K562 (cell line): ENCODE results near the gene HARS1. TPM values are rescaled to one million over a fixed set of nuclear protein-coding genes. Genes with fewer than 3 reads are reported as not detected.

Experiments
- ATAC-seq: fragments of 200-7000 bp; cut with Tn5 transposase; 3 replicates; pipeline ENCODE4 v1.9.1; 2020; ENCODE audit warnings: moderate library complexity
- BruUV-seq: library from RNA; stranded (reverse); fragments of 400-500 nt; replicated peaks from 2 replicates; lab custom pipeline; 2021; lab: Mats Ljungman, UMichigan
- CTCF ChIA-PET: fragments of 300-600 bp; formaldehyde crosslinking; extraction: SDS; loops from one replicate; lab custom pipeline; 2021; ENCODE audit warnings: low intra/inter-chr PET ratio; lab: Yijun Ruan, JAX
- POLR2A ChIA-PET: fragments of 300-600, 350-650 bp; sonication (Branson Sonifier 250); formaldehyde crosslinking; extraction: SDS; loops from one replicate; lab custom pipeline; 2021; ENCODE audit warnings: antibody characterized with exemption, inconsistent platforms; lab: Yijun Ruan, JAX
- DNase-seq, 4 experiments: peaks; one replicate each; pipeline versions ENCODE4 v3.0.0 to v3.0.0-alpha.2; 2011 to 2018; ENCODE audit warnings: low spot score in 3 of 4, mixed read lengths in 3 of 4; ENCODE audit errors: extremely low read depth in 1 of 4
- FAIRE-seq: peaks from 2 replicates; lab custom pipeline; 2011; peaks lifted over from hg19 to GRCh38; lab: Jason Lieb, UNC
- H2AFZ ChIP-seq: 2 replicates; pipeline ENCODE4 v1.6.0; 2011; ENCODE audit warnings: low read depth, low read length, control low read depth, inconsistent platforms
- H3K27ac ChIP-seq: fragments of 200-600 bp; 3 replicates; pipeline ENCODE4 v1.8.0; 2011; ENCODE audit warnings: low read depth, mild to moderate bottlenecking, control low read depth, inconsistent platforms, low read length, moderate library complexity, mixed read lengths; ENCODE audit errors: extremely low read depth
- H3K27me3 ChIP-seq, 2 experiments: fragments of 300-600 bp in 1 of 2; 2 replicates in 1 of 2; 3 replicates in 1 of 2; pipeline versions ENCODE4 v1.6.0 to v1.8.0; 2011; ENCODE audit warnings: inconsistent platforms in 2 of 2, low read length in 2 of 2, mild to moderate bottlenecking in 1 of 2, mixed read lengths in 1 of 2, moderate library complexity in 1 of 2; ENCODE audit not compliant: control insufficient read depth in 2 of 2, insufficient read depth in 2 of 2
- H3K36me3 ChIP-seq: fragments of 300-600 bp; 3 replicates; pipeline ENCODE4 v1.8.0; 2011; ENCODE audit warnings: mild to moderate bottlenecking, low read length, inconsistent platforms; ENCODE audit not compliant: control insufficient read depth, insufficient read depth
- H3K4me1 ChIP-seq, 2 experiments: fragments of 200-600 bp in 1 of 2; replicated peaks in 1 of 2; 2 replicates in 1 of 2; 3 replicates in 1 of 2; pipeline versions ENCODE4 v1.5.1 to v1.8.0; 2011; ENCODE audit warnings: inconsistent platforms in 2 of 2, low read length in 2 of 2, mild to moderate bottlenecking in 1 of 2, mixed read lengths in 1 of 2, moderate library complexity in 1 of 2; ENCODE audit not compliant: control insufficient read depth in 2 of 2, insufficient read depth in 2 of 2
- H3K4me2 ChIP-seq: 2 replicates; pipeline ENCODE4 v1.6.1; 2011; ENCODE audit warnings: low read length, control low read depth, inconsistent platforms, mixed read lengths; ENCODE audit not compliant: insufficient read depth
- H3K4me3 ChIP-seq: fragments of 200-600 bp; sonication (generic), shearing (Covaris generic); 2 replicates; pipeline ENCODE4 v1.5.1; 2016; ENCODE audit warnings: control low read depth, inconsistent platforms
- H3K79me2 ChIP-seq: fragments of 200-600 bp; 3 replicates; pipeline ENCODE4 v1.8.0; 2011; ENCODE audit warnings: low read length, inconsistent platforms; ENCODE audit not compliant: control insufficient read depth, insufficient read depth
- H3K9ac ChIP-seq, 2 experiments: 2 replicates each; pipeline versions ENCODE4 v1.6.0 to v1.6.1; 2011; ENCODE audit warnings: low read depth in 2 of 2, low read length in 2 of 2, control low read depth in 1 of 2, inconsistent platforms in 1 of 2, mild to moderate bottlenecking in 1 of 2, mixed read lengths in 1 of 2; ENCODE audit not compliant: insufficient read depth in 1 of 2
- H3K9me1 ChIP-seq: one replicate; pipeline ENCODE4 v1.6.0; 2011; ENCODE audit warnings: inconsistent platforms, mild to moderate bottlenecking, low read length, moderate library complexity; ENCODE audit not compliant: control insufficient read depth, insufficient read depth
- H3K9me3 ChIP-seq: replicated peaks from 2 replicates; pipeline ENCODE4 v1.5.1; 2011; ENCODE audit warnings: low read depth, low read length, inconsistent platforms; ENCODE audit not compliant: control insufficient read depth, insufficient read depth
- H4K20me1 ChIP-seq: replicated peaks from 2 replicates; pipeline ENCODE4 v1.6.1; 2011; ENCODE audit warnings: low read length, inconsistent platforms, mixed read lengths; ENCODE audit not compliant: control insufficient read depth, insufficient read depth
- C11orf30 ChIP-seq: fragments of 450-650 bp; IDR thresholded peaks from 2 replicates; pipeline ENCODE4 v1.6.1; 2016; ENCODE audit warnings: low read depth, mild to moderate bottlenecking
- REST ChIP-seq, 2 experiments: fragments of 450-650 bp; formaldehyde crosslinking in 1 of 2; IDR thresholded peaks; 2 replicates each; pipeline versions ENCODE4 v1.4.0 to v1.6.1; 2014 to 2020; ENCODE audit warnings: mild to moderate bottlenecking in 2 of 2, borderline replicate concordance in 1 of 2, low read depth in 1 of 2
- SMC3 ChIP-seq: conservative IDR thresholded peaks from 2 replicates; pipeline ENCODE4 v1.6.1; 2011; ENCODE audit warnings: low read depth, low read length, improper control_type of control experiment; ENCODE audit not compliant: insufficient read depth
- ZNF280B ChIP-seq: fragments of 250-450 bp; sonication (Bioruptor Pico); IDR thresholded peaks from 2 replicates; pipeline ENCODE4 v1.5.1; 2021; ENCODE audit warnings: mild to moderate bottlenecking
- ZNF316 ChIP-seq: fragments of 450-650 bp; IDR thresholded peaks from 2 replicates; pipeline ENCODE4 v1.6.1; 2016
- WGBS: fragments of 100-300 bp; shearing (Covaris generic); methylation state at CpG from one replicate; pipeline ENCODE4 v1.1.6; 2016; ENCODE audit warnings: low coverage, mixed read lengths; ENCODE audit not compliant: insufficient coverage; ENCODE audit errors: missing lambda C conversion rate; 5-methylcytosine and 5-hydroxymethylcytosine counted together
- in situ Hi-C: fragments of 300-500 bp; cut with MboI; formaldehyde crosslinking; loops from 4 replicates; pipeline ENCODE4 v1.15.0; 2018; ENCODE audit warnings: inconsistent platforms, mixed read lengths
- intact Hi-C: fragments of 100-400 bp; cut with micrococcal nuclease; formaldehyde crosslinking; loops from 2 replicates; pipeline ENCODE4 v1.14.2; 2022
- polyA plus RNA-seq, 8 experiments: library from polyadenylated mRNA; depleted of rRNA in 4 of 8; stranded (reverse) in 5 of 8; unstranded in 3 of 8; fragments of >200 nt; fragmentation: Nextera tagmentation in 2 of 8; fragmentation: Illumina TruSeq in 1 of 8; extraction: Ambion mirVana in 2 of 8; extraction: Trizol in 1 of 8; gene quantifications; 2 replicates each; pipeline versions ENCODE4 v1.2.1 to v1.2.3, GENCODE V29; 2011 to 2014; ENCODE audit warnings: inconsistent platforms in 1 of 8, missing spikeins in 1 of 8
- total RNA-seq, 7 experiments: library from RNA; depleted of rRNA in 6 of 7; stranded (reverse); fragments of >200 nt in 6 of 7; fragmentation: Illumina TruSeq in 2 of 7; extraction: Trizol in 2 of 7; gene quantifications; 2 replicates each; pipeline versions ENCODE4 v1.2.1 to v1.2.3, GENCODE V29; 2011 to 2021; ENCODE audit warnings: low replicate concordance in 1 of 7

Gene HARS1
- total and polyA plus RNA-seq, 9 of the 15 experiments (the other 6 are each of a cell fraction or from before 2014, with no cell fraction given): 13.5 to 88.5 (median 75.2) TPM

DNA sequence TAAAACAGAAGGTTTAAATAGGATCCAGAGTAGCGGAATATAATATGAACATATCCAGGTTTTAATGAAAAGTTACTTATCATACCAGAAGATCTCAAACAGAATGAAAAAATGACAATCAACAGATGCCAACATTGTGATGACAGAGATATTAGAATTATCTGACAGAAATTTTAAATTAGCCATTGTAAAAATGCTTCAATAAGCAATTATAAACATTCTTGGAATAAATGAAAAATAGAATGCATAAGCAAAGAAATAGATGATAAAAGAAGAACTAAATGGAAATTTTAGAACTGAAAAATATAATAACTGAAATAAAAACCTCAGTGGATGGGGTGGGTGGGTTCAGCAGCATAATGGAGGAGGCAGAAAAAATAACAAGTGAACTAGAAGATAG lies 46.3 kb upstream of the HARS1 start:
- intact Hi-C loops: no loop called here
- DNase-seq (no peak), ATAC-seq (no peak), FAIRE-seq (no peak)
- Histone ChIP-seq H3K9ac (no peak overlapping the region), H3K79me2 (no peaks in the 10 kb centered on the region), H3K9me3 (no peaks in the 10 kb centered on the region; the same call in 1 of the 2 replicates), H2AFZ (no peak overlapping the region), H3K36me3 (no peaks in the 10 kb centered on the region), H3K4me1 (no peaks in the 10 kb centered on the region), H3K27ac (no peak overlapping the region), H4K20me1 (no peaks in the 10 kb centered on the region), H3K27me3 (no peaks in the 10 kb centered on the region), H3K9me1 (no peaks in the 10 kb centered on the region), H3K4me2 (no peak overlapping the region), H3K4me3 (no peak overlapping the region)
- POLR2A ChIA-PET: interaction anchor here (0.6 kb wide), 1 partner anchor 12 kb away, joined by 3 read pairs; no protein-coding TSS in a partner anchor
- CTCF ChIA-PET: no interaction called here
- BruUV-seq: no TSS peak
- TF ChIP-seq C11orf30 (0 out of 2 replicates have a peak, but pooled peaks have one; percentile 5), ZNF316 (peak; percentile 56), ZNF280B (CRISPR knock-in tag) (no peak)
- 0% methylated on average over 1 of the region's 1 CpG for WGBS
- in situ Hi-C loops: no loop called here

GRCh38 chr5:140734354-140734753 lies 43.2 kb upstream of the HARS1 start:
- in situ Hi-C loops: no loop called here
- FAIRE-seq (peak; percentile 96), DNase-seq (peak; percentile 59 to 72 (median 64)), ATAC-seq (peak; percentile 99)
- no peaks in the 10 kb centered on the region for H3K27me3 ChIP-seq
- no peak overlapping the region for H3K4me3 ChIP-seq
- BruUV-seq: no TSS peak
- H3K9me1 ChIP-seq: no peaks in the 10 kb centered on the region
- peak overlapping the region; percentile 27 for H2AFZ ChIP-seq
- no peaks in the 10 kb centered on the region for H4K20me1 ChIP-seq
- WGBS: 0% methylated on average over 7 of the region's 7 CpGs
- H3K36me3 ChIP-seq: no peaks in the 10 kb centered on the region
- H3K4me2 ChIP-seq: no peak overlapping the region
- ChIA-PET POLR2A (interaction anchor here (1.8 kb wide), 1 partner anchor 9 kb away, joined by 6 read pairs; no protein-coding TSS in a partner anchor), CTCF (interaction anchor here (0.6 to 1.1 kb wide), 4 partner anchors 60 to 588 kb away, joined by 3 to 4 read pairs (median 4); partner anchors contain the start of gene PCDHA2)
- no peaks in the 10 kb centered on the region; the same call in 1 of the 2 replicates for H3K9me3 ChIP-seq
- no peaks in the 10 kb centered on the region for H3K4me1 ChIP-seq
- intact Hi-C loops: loop anchor here (1.0 to 5.0 kb wide), 2 partner anchors 361 to 492 kb away; no protein-coding TSS in a partner anchor
- no peaks in the 10 kb centered on the region for H3K79me2 ChIP-seq
- H3K27ac ChIP-seq: no peak overlapping the region
- no peak overlapping the region for H3K9ac ChIP-seq
- peak; percentile 67 for TF ChIP-seq REST (IDR thresholded peaks at IDR 0.05; ENCODE audit: borderline replicate concordance)
- TF ChIP-seq REST (CRISPR knock-in tag; IDR thresholded peaks at IDR 0.05; ENCODE audit: low read depth): no peak
- TF ChIP-seq SMC3: peak; percentile 57
